ENCODE measurements around the gene TPRA1. TPM values are rescaled to one million over a fixed set of nuclear protein-coding genes. Genes with fewer than 3 reads are reported as not detected.

Gene TPRA1
- total and polyA plus RNA-seq, 2 experiments from 2014 or later = 16.7 to 30.4 TPM

GRCh38 chr3:127639173-127640041, 48.9 kb upstream of the TPRA1 start (continued):
- TF ChIP-seq REST (IDR thresholded peaks at IDR 0.05; ENCODE audit: unreplicated experiment) (no peak), ZNF114 (CRISPR knock-in tag; IDR thresholded peaks at IDR 0.05) (no peak), CREB1 (CRISPR knock-in tag; IDR thresholded peaks at IDR 0.05; ENCODE audit: low read depth) (no peak), CTCF (conservative IDR thresholded peaks at IDR 0.05; ENCODE audit: low read depth in 2 of 2) (no peak), NANOG (IDR thresholded peaks at IDR 0.05; ENCODE audit: borderline replicate concordance) (no peak), STAT1 (IDR thresholded peaks at IDR 0.05; ENCODE audit: unreplicated experiment) (no peak), POLR2AphosphoS5 (IDR thresholded peaks at IDR 0.05; ENCODE audit: low read depth) (no peak), EZH2 (IDR thresholded peaks at IDR 0.05; ENCODE audit: low read depth, unreplicated experiment) (no peak)

GRCh38 chr3:127637971-127638370, 47.4 kb upstream of the TPRA1 start:
- H3K4me3 Mint-ChIP-seq = no peak overlapping the region
- Histone ChIP-seq H3K79me2 (replicated peaks; ENCODE audit: insufficient read depth) (peaks cover 8% of the 10 kb centered on the region), H3K9me2 (ENCODE audit: insufficient read depth) (no peaks in the 10 kb centered on the region), H3K27me3 (ENCODE audit: insufficient read depth) (no peaks in the 10 kb centered on the region), H3K36me3 (ENCODE audit: insufficient read depth) (no peaks in the 10 kb centered on the region), H2AFZ (no peak overlapping the region), H4K20me1 (replicated peaks; ENCODE audit: insufficient read depth) (no peaks in the 10 kb centered on the region), H3F3A (replicated peaks; ENCODE audit: low read depth) (no peaks in the 10 kb centered on the region), H3K4me2 (no peak overlapping the region), H3K4me1 (ENCODE audit: insufficient read depth) (peaks cover 6% of the 10 kb centered on the region; the same call in 1 of the 2 replicates), H3K27ac (ENCODE audit: low read depth) (no peak overlapping the region), H3K4me3 (no peak overlapping the region)
- DNase-seq (ENCODE audit: low spot score) (no peak), ATAC-seq (no peak)
- peaks cover 8% of the 10 kb centered on the region for H3K36me3 Mint-ChIP-seq (ENCODE audit: low read depth)
- peaks cover 17% of the 10 kb centered on the region for H3K4me1 Mint-ChIP-seq
- no peak overlapping the region for H3K27ac Mint-ChIP-seq
- H3K27me3 Mint-ChIP-seq (ENCODE audit: insufficient read depth, low read depth, poor library complexity) = no peaks in the 10 kb centered on the region
- H3K9me3 Mint-ChIP-seq = no peaks in the 10 kb centered on the region
- TF ChIP-seq CTCF (conservative IDR thresholded peaks at IDR 0.05; ENCODE audit: low read depth in 2 of 2) = no peak
- no peak for TF ChIP-seq CREB1 (CRISPR knock-in tag; IDR thresholded peaks at IDR 0.05; ENCODE audit: low read depth)
- no peak for TF ChIP-seq ZNF114 (CRISPR knock-in tag; IDR thresholded peaks at IDR 0.05)
- TF ChIP-seq NANOG (IDR thresholded peaks at IDR 0.05; ENCODE audit: borderline replicate concordance) = no peak
- no peak for TF ChIP-seq ZNF462 (CRISPR knock-in tag; IDR thresholded peaks at IDR 0.05)
